A549 (cell line): ENCODE results near the gene ADGRD1.

Source experiments
- CBX8 ChIP-seq: fragments of 200-600 bp; sonication (generic); IDR thresholded peaks from 2 replicates; pipeline ENCODE4 v1.6.1; 2016
- CTCF ChIP-seq: fragments of >200 bp; sonication (Bioruptor Twin); formaldehyde crosslinking; IDR thresholded peaks from 3 replicates; pipeline ENCODE4 v1.5.1; 2016
- POLR2A ChIP-seq: IDR thresholded peaks from 2 replicates; pipeline ENCODE4 v1.6.1; 2012; ENCODE audit warnings: mild to moderate bottlenecking, low read length
- USF2 ChIP-seq: fragments of 450-650 bp; IDR thresholded peaks from 2 replicates; pipeline ENCODE4 v1.6.1; 2014; ENCODE audit warnings: antibody characterized with exemption

GRCh38 chr12:131095826-131096680 is 142.3 kb downstream of the ADGRD1 start:
- TF ChIP-seq CTCF (no peak), POLR2A (no peak), CBX8 (no peak), USF2 (no peak)
